ENCODE results near the gene APOA1.

Gene APOA1

DNA sequence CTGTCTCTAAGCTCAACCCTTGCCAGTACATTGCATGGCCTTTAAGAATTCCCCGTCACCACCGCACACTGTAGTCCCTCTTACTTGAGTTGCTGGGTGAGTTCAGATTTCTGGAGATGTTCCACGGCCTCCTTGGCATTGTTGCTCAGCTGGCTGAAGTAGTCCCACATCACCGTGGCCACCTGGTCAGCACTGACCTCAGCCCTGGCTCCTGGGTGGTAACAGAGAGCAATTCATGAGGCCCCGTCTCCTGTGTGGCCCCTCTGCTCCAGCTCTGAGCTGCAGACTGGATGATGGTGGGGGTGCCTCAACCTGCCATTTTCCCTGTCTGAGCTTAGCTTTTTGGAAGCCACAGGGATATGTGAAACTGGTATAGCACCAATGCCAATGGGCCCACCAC lies 14.8 kb downstream of the APOA1 start:
- no peaks in the 10 kb centered on the region for H3K9me3 ChIP-seq (ENCODE audit: insufficient read depth, low read depth, low read length)
- no peaks in the 10 kb centered on the region for H3K27me3 ChIP-seq (ENCODE audit: insufficient read depth, low read length, poor library complexity, severe bottlenecking)
- no peaks in the 10 kb centered on the region for H3K36me3 ChIP-seq (ENCODE audit: insufficient read depth, low read length)
- no peaks in the 10 kb centered on the region for H4K20me1 ChIP-seq (ENCODE audit: insufficient read depth, low read length, poor library complexity, severe bottlenecking)
- no peak overlapping the region for H3K4me2 ChIP-seq (ENCODE audit: low read depth, low read length, poor library complexity, severe bottlenecking)
- no peak overlapping the region for H3K4me3 ChIP-seq (ENCODE audit: low read length, poor library complexity, severe bottlenecking)
- H2AFZ ChIP-seq (ENCODE audit: low read length) = no peak overlapping the region
- no peaks in the 10 kb centered on the region for H3K4me1 ChIP-seq (ENCODE audit: insufficient read depth, low read length, poor library complexity, severe bottlenecking)
- TF ChIP-seq EZH2phosphoT487 (IDR thresholded peaks at IDR 0.05; ENCODE audit: borderline replicate concordance) = no peak
- TF ChIP-seq, protein P1, sequence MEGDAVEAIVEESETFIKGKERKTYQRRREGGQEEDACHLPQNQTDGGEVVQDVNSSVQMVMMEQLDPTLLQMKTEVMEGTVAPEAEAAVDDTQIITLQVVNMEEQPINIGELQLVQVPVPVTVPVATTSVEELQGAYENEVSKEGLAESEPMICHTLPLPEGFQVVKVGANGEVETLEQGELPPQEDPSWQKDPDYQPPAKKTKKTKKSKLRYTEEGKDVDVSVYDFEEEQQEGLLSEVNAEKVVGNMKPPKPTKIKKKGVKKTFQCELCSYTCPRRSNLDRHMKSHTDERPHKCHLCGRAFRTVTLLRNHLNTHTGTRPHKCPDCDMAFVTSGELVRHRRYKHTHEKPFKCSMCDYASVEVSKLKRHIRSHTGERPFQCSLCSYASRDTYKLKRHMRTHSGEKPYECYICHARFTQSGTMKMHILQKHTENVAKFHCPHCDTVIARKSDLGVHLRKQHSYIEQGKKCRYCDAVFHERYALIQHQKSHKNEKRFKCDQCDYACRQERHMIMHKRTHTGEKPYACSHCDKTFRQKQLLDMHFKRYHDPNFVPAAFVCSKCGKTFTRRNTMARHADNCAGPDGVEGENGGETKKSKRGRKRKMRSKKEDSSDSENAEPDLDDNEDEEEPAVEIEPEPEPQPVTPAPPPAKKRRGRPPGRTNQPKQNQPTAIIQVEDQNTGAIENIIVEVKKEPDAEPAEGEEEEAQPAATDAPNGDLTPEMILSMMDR (conservative IDR thresholded peaks at IDR 0.05; ENCODE audit: low read length) = no peak
- no peaks in the 10 kb centered on the region; the same call in 1 of the 2 replicates for H3F3A ChIP-seq (ENCODE audit: low read depth)
- no peaks in the 10 kb centered on the region for H3K79me2 ChIP-seq (ENCODE audit: insufficient read depth, low read length)
- H3K9me2 ChIP-seq (replicated peaks; ENCODE audit: low read depth, low read length) = no peaks in the 10 kb centered on the region
- H3K9ac ChIP-seq (ENCODE audit: low read depth, low read length, poor library complexity, severe bottlenecking) = no peak overlapping the region

- Histone ChIP-seq H3F3A (ENCODE audit: low read depth) (no peaks in the 10 kb centered on the region; the same call in 1 of the 2 replicates), H3K36me3 (ENCODE audit: insufficient read depth, low read length) (no peaks in the 10 kb centered on the region), H3K4me3 (ENCODE audit: low read length, poor library complexity, severe bottlenecking) (no peak overlapping the region), H3K27me3 (ENCODE audit: insufficient read depth, low read length, poor library complexity, severe bottlenecking) (no peaks in the 10 kb centered on the region), H3K79me2 (ENCODE audit: insufficient read depth, low read length) (no peaks in the 10 kb centered on the region), H3K9me3 (ENCODE audit: insufficient read depth, low read depth, low read length) (no peaks in the 10 kb centered on the region), H2AFZ (ENCODE audit: low read length) (no peak overlapping the region), H3K4me2 (ENCODE audit: low read depth, low read length, poor library complexity, severe bottlenecking) (no peak overlapping the region), H3K4me1 (ENCODE audit: insufficient read depth, low read length, poor library complexity, severe bottlenecking) (no peaks in the 10 kb centered on the region), H4K20me1 (ENCODE audit: insufficient read depth, low read length, poor library complexity, severe bottlenecking) (no peaks in the 10 kb centered on the region), H3K9me2 (replicated peaks; ENCODE audit: low read depth, low read length) (no peaks in the 10 kb centered on the region), H3K9ac (ENCODE audit: low read depth, low read length, poor library complexity, severe bottlenecking) (no peak overlapping the region)
- no peak for TF ChIP-seq EZH2phosphoT487 (IDR thresholded peaks at IDR 0.05; ENCODE audit: borderline replicate concordance)
- TF ChIP-seq, protein P1 (conservative IDR thresholded peaks at IDR 0.05; ENCODE audit: low read length) = no peak
Observed at GRCh38 chr11:116821050-116821918, 16.1 kb downstream of the APOA1 start.

DNA sequence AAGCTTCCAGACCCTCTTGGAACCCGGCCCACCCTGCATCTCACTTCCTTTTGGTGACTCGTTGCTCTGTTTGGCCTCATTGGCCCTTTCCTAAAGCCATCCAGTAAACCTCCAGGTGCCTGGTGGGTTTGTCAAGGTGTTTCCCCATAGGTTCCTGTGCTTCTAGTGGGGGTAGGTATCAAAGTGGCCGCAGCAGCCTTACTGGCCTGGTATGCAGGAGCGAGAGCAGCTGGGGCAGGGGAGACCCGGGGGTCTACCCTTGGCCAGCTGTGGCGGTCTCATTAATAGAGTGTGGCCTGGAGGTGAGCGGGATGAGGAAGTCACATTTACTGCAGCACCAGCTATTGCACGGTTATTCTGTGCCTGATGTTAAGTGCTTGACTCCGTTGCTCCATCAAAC lies 18.4 kb downstream of the APOA1 start:
- Histone ChIP-seq H3K4me1 (ENCODE audit: insufficient read depth, low read length, poor library complexity, severe bottlenecking) (no peaks in the 10 kb centered on the region), H3K4me2 (ENCODE audit: low read depth, low read length, poor library complexity, severe bottlenecking) (no peak overlapping the region), H3K9me2 (replicated peaks; ENCODE audit: low read depth, low read length) (no peaks in the 10 kb centered on the region), H3K36me3 (ENCODE audit: insufficient read depth, low read length) (no peaks in the 10 kb centered on the region), H3F3A (ENCODE audit: low read depth) (no peaks in the 10 kb centered on the region; the same call in 1 of the 2 replicates), H3K79me2 (ENCODE audit: insufficient read depth, low read length) (no peaks in the 10 kb centered on the region), H3K4me3 (ENCODE audit: low read length, poor library complexity, severe bottlenecking) (no peak overlapping the region), H3K9ac (ENCODE audit: low read depth, low read length, poor library complexity, severe bottlenecking) (no peak overlapping the region), H4K20me1 (ENCODE audit: insufficient read depth, low read length, poor library complexity, severe bottlenecking) (no peaks in the 10 kb centered on the region), H3K27me3 (ENCODE audit: insufficient read depth, low read length, poor library complexity, severe bottlenecking) (no peaks in the 10 kb centered on the region), H2AFZ (ENCODE audit: low read length) (no peak overlapping the region), H3K9me3 (ENCODE audit: insufficient read depth, low read depth, low read length) (no peaks in the 10 kb centered on the region)
- TF ChIP-seq EZH2phosphoT487 (IDR thresholded peaks at IDR 0.05; ENCODE audit: borderline replicate concordance) = no peak
- TF ChIP-seq, protein P1 (conservative IDR thresholded peaks at IDR 0.05; ENCODE audit: low read length) = no peak

Data from Loucy (cell line).